GM19452 (cell line): ENCODE results near the gene TJP2.

ENCODE experiments used
- ATAC-seq: cut with Tn5 transposase; IDR thresholded peaks from one replicate; pipeline ENCODE4 v1.9.1; 2021; ENCODE audit not compliant: unreplicated experiment

Gene TJP2

DNA sequence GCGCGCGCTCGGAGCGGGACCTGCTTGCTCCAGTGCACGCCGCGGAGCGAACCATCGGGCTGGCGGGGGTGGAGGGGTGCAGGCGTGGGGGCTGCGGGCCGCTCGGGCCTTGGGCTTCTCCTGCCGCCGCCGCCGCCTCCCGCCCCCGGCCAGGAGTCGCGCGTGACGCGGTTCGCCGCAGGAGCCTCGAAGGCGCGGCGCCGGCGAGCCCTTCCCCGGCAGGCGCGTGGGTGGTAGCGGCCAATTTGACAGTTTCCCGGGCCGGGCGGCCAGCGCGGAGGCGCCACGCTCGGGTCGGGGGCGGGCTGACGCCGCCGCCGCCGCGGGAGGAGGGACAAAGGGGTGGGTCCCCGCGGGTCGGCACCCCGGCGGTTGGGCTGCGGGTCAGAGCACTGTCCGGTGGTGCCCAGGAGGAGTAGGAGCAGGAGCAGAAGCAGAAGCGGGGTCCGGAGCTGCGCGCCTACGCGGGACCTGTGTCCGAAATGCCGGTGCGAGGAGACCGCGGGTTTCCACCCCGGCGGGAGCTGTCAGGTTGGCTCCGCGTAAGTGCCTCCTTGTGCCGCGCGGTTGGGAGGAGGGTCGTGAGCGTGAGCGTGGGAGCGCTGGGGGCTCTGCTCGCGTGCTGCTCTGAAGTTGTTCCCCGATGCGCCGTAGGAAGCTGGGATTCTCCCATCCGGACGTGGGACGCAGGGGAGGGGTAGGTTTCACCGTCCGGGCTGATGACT, at the start of gene TJP2:
Gene TJP2 (plus strand): TSS at position 387 of the 725 bp plus-strand sequence. CDS start 96 bp downstream, at position 483.
- ATAC-seq, result peak; percentile 49

- ATAC-seq, result no peak
Measured at GRCh38 chr9:69130456-69131441, 43.3 kb upstream of the TJP2 start.

DNA sequence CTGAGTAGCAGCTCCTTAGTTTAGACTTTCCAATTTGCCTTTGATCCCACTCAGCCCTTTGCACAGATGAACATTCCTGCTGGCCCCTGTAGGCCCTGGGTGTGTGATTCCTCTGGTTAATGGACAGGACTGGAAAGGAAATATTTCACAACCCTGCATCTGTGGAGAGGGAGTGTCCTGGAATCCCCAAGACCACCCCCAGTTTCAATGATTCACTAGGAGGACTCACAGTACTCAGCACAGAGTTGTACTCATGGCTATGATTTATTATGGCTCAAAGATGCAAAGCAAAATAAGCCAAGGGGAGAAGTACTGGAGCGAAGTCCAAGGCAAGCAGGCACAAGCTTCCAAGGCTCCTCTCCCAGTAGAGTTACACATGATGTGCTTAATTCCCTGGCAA, 42.4 kb upstream of the TJP2 start:
- no peak for ATAC-seq

- ATAC-seq, result no peak
Measured at GRCh38 chr9:69132361-69132760, 41.7 kb upstream of the TJP2 start.

- ATAC-seq, result no peak
Measured at GRCh38 chr9:69134412-69134811, 39.7 kb upstream of the TJP2 start.

DNA sequence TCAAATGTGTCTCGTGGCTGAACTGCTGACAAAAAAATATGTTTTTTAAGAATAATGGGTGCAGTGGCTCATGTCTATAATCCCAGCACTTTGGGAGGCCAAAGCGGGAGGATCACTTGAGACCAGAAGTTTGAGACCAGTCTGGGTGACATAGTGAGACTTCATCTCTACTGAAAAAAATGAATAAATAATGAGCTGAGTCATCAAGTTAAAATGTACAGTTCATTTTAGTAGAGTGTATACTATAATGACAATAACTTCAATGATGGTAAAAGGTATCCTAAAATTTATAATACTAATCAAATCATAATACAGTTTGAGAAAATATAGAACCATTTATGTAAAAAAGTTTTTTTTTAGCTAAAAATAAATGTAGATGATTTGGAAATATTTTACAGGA, 37.9 kb upstream of the TJP2 start:
- no peak for ATAC-seq

DNA sequence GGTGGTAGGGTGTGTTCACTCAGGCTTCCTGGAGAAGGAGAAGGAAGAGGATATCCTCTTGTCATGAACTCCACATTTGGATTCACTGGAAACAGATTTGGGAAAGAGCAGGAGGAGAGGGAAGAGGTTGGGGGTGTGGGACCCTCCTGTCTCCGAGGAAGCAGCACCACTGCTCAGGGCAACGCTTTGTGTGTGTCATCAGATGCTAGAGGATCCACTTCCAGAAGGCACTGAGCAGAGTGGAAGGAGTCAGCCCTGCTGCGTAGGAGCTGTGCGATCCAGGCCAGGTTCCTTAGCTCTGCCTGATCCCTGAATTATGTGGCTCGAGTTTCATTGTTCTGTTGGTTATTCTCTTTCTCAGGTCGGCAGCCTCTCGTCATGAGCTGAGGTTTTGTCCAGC, 37.3 kb upstream of the TJP2 start:
- no peak for ATAC-seq

GRCh38 chr9:69137311-69137710, 36.8 kb upstream of the TJP2 start:
- ATAC-seq, result no peak

DNA sequence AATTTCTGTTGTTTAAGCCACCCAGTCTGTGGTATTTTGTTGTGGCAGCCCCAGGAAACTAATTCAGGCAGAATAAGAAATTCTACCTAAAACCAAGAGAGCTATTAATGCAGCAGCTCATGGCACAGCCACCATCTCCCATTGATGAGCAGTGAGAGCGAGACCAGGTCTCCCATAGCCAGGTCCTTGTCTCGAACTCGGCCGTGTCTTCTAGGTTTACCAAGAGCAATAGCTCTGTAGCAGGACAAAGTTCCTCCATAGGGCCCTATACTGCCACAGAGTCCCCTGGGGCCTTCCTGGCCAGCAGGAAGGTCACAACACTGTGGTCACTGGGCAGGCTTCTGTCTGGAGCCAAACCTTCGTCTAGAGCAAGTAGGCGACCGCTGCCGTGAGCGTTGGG, 34.5 kb upstream of the TJP2 start:
- no peak for ATAC-seq

DNA sequence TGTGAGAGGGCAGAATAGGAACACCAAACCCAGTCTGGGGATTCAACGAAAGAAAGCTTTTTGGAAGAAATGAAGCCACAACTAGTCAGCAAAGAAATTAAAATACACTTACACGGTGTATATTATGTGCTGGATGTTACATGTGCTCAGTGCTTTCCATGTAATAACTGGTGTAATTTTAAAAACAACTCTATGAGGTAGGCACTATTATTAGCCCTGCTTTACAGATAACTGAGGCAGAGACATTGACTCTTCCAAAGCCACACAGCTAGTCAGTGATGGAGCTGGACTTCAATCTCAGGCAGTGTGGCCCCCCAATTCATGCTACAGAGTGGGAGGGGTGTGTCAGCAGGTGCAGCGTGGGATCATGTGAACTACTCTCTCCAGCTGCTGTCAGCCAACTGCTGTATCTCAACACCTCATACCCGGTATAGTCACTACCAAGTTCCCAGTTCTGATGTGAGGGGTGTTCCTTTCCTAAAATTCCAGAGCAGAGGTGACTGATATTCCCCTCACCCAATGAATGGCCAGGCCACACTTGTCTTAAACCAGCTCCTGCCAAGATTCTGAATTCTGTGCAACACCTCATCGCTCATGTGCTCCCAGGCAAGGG, 33.8 kb upstream of the TJP2 start:
- no peak for ATAC-seq

- no peak for ATAC-seq
Measured at GRCh38 chr9:69141851-69142250, 32.2 kb upstream of the TJP2 start.

DNA sequence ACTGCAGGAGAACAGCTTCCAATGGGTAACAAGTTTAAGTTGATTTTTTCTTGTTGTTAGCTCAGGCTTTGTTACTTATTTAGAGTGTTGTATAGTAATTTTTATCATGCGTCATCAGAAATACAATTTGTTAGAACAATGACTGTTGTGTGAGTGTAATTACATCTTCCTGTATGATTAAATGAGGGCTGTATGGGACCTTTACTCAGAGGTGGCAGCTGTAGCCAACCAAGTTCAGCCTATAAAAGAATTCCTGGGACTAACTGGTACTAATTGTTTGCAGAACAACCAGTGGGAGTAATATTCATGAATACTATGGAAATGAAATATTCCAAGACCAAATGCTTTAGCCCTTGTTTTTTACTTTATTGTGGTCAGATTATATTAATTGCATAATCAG, 30.8 kb upstream of the TJP2 start:
- no peak for ATAC-seq

- no peak for ATAC-seq
Measured at GRCh38 chr9:69145144-69145715, 28.8 kb upstream of the TJP2 start.

GRCh38 chr9:69147041-69147834, 26.8 kb upstream of the TJP2 start:
- no peak for ATAC-seq

GRCh38 chr9:69149321-69149807, 24.7 kb upstream of the TJP2 start:
- ATAC-seq, result no peak

GRCh38 chr9:69151506-69151905, 22.6 kb upstream of the TJP2 start:
- ATAC-seq, result no peak

GRCh38 chr9:69153707-69154521, 20.2 kb upstream of the TJP2 start:
- no peak for ATAC-seq

DNA sequence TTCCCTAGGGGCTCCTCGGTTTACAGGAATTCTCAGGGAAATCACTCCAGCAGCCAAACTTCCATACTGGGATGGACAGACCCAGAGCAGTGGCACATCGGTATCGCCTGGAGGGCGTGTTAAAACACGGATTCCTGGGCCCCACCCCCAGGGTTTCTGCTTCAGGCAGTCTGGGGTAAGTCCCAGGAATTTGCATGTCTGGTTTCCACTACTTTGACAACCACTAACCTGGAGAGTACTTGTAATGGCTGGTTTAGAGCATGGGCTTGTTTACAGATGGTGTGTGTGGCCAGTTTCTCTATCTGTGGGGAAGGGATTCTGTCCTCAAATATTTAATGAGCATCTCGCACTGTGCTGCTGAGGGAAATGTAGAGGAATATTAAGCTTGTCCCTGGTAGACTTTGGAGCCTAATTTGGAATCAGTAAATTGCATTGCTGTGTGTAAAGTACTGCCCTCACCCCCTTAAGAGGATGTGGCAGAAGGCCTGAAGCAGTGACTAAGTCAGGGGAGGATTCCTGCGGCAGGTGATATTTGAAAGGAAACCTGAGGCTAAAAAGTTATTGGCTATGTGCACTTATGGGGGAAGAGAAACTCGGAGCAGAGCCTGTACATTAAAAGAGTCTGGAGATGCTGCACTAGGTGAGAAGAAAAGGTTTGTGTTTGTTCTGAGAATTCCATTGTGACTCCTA, 18.6 kb upstream of the TJP2 start:
- peak; percentile 97 for ATAC-seq
